NCI-H2081 (cell line): ENCODE measurements around the gene MYH9.

Source experiments
- DNase-seq, 2 experiments: peaks; one replicate each; lab custom pipeline; 2025; lab: John Stamatoyannopoulos, UW

MYH9 gene

GRCh38 chr22:36386351-36386899, 1.3 kb downstream of the MYH9 start:
- peak in 1 of 2 experiments; percentile 73 for DNase-seq

GRCh38 chr22:36385491-36386350, 2.0 kb downstream of the MYH9 start:
- peak; percentile 48 to 73 for DNase-seq

GRCh38 chr22:36384766-36385481, 2.8 kb downstream of the MYH9 start:
- DNase-seq = peak in 1 of 2 experiments; percentile 69

- no peak for DNase-seq
Measured at GRCh38 chr22:36383110-36383581, 4.6 kb downstream of the MYH9 start.

GRCh38 chr22:36381513-36382128, 6.1 kb downstream of the MYH9 start:
- no peak for DNase-seq

- no peak for DNase-seq
Measured at GRCh38 chr22:36379593-36380361, 8.0 kb downstream of the MYH9 start.

- DNase-seq = no peak
Measured at GRCh38 chr22:36378869-36379217, 8.9 kb downstream of the MYH9 start.

DNA sequence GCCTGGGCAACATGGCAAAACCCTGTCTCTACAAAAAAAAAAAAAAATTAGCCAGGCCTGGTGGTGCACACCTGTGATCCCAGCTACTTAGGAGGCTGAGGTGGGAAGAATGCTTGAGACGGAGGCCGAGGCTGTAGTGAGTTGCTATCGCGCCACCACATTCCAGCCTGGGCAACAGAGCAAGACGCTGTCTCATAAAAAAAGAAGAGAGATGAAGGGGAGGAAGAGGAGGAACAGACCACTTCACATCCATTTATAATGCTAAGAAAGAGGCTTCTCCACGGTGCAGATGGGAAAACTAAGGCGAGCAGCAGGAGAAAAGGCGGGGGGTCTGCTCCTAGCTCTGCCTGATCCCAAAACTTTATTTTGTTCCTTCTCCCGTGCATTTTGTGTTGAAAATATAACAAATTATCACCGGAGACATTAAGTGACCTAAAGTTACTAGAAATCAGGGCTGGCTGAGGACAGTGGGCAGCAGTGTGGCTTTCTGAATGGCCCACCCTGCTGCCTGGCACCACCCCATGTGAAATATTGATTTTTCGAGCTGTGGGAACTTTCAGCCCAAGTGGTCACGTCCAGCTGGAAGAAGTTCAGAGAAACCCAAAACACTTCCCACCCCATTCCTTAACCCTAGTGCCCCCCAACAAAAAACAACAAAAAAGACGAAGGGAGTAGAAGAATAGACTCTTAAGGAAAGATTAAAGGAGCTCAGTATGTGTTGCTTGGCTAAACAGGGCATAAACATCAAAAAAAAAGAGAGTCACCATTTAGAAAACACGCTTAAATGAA, 9.5 kb downstream of the MYH9 start:
- DNase-seq = no peak

GRCh38 chr22:36377022-36377631, 10.6 kb downstream of the MYH9 start:
- no peak for DNase-seq

- DNase-seq = no peak
Measured at GRCh38 chr22:36376265-36376664, 11.5 kb downstream of the MYH9 start.

- no peak for DNase-seq
Measured at GRCh38 chr22:36375071-36375980, 12.4 kb downstream of the MYH9 start.

DNA sequence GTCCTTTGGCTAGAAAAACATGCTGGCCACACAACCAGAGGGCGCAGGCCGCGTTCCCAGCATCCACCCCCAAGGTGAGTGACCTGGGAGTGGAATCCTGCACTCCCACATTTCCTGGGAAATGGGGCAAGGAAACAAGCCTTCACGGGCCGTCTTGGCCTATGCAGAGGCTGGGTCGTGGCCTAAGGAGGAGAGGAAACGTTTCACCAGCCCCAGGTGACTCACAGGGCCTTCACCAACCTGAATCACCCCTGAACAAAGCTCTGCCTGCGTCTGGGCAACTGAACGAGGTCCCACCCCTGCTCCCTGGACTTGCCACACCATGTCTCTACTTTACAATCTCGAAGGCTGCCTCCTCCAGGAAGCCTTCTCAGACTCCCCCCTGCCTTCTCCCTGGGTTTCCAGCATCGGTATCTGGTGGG, 13.2 kb downstream of the MYH9 start:
- DNase-seq = no peak

GRCh38 chr22:36373258-36373579, 14.5 kb downstream of the MYH9 start:
- no peak for DNase-seq

GRCh38 chr22:36371920-36372319, 15.8 kb downstream of the MYH9 start:
- DNase-seq = no peak

- DNase-seq = peak in 1 of 2 experiments; percentile 35
Measured at GRCh38 chr22:36369922-36370791, 17.6 kb downstream of the MYH9 start.

- DNase-seq = peak in 1 of 2 experiments; percentile 31
Measured at GRCh38 chr22:36369004-36369921, 18.5 kb downstream of the MYH9 start.

GRCh38 chr22:36368359-36368983, 19.3 kb downstream of the MYH9 start:
- no peak for DNase-seq
